ENCODE results near the gene CSAG2. TPM values are rescaled to one million over a fixed set of nuclear protein-coding genes. Genes with fewer than 3 reads are reported as not detected.
"Not testable (repeated sequence)": the region's sequence is repeated elsewhere in the genome, so short reads cannot be mapped to it uniquely, and the experiment has no call there.

The CSAG2 gene, protein sequence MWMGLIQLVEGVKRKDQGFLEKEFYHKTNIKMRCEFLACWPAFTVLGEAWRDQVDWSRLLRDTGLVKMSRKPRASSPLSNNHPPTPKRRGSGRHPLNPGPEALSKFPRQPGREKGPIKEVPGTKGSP
- not detected for total RNA-seq
- polyA plus RNA-seq = not detected
- long read RNA-seq, donor 1 = 0 reads
- long read RNA-seq, donor 2 = 0 reads

DNA sequence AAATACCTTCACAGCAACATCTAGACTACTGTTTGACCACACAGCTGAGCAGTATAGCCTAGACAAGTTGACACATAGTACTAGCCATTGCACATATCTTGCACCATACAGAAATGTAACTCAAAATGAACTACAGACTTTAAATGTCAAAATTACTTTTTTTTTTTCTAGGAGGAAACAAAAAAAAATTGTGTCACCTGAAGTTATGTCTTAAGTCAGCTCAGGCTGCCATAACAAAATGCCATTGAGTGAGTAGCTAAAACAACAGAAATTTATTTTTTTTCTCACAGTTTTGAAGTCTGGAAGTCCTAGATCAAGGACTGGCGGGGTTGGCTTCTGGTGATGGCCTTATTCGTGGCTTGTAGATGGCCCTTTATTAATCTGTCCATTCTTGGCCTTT, at the start of gene CSAG2:
CSAG2 (minus strand) TSS at position 101 of the 400 bp plus-strand sequence. CDS start 161 bp downstream, outside the sequence.
- DNase-seq; H3K27ac ChIP-seq (ENCODE audit: low read depth in 1 of 2, low read length in 2 of 2); H3K9me3 ChIP-seq (ENCODE audit: control insufficient read depth, low read length); intact Hi-C loops (cut with DNase I); H3K4me3 ChIP-seq (ENCODE audit: low read length in 2 of 2); H3K27me3 ChIP-seq (ENCODE audit: control insufficient read depth in 1 of 2, insufficient read depth in 2 of 2, low read length in 1 of 2); H3K36me3 ChIP-seq (ENCODE audit: control insufficient read depth in 1 of 2, insufficient read depth in 2 of 2, low read length in 1 of 2); H3K4me1 ChIP-seq (ENCODE audit: control insufficient read depth in 1 of 2, insufficient read depth in 2 of 2, low read length in 2 of 2); ATAC-seq (ENCODE audit: low FRiP score): not testable (repeated sequence)
- WGBS, 2 donors = no CpG with 5 or more reads among the region's 2 CpGs

DNA sequence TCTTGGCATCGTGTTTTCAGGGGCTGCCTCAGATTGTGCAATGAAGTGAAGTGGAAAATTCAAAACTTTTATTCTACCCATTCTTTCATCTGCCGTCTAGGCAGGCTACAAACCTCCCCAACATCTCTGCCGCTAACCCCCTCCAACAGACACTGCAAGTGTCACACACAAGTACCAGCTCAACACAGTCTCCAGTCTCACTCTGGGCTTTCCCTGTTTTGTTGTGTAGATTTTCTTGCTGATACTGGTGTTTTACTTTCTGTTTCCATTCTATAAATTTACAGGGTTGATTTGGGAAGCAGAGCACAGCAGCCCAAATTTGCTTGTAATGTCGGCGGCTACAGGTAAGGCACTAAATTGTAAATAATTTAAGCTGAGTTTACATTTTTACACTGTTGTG, 45.8 kb upstream of the CSAG2 start:
- H3K9me3 ChIP-seq (ENCODE audit: control insufficient read depth, low read length); ATAC-seq (ENCODE audit: low FRiP score); H3K36me3 ChIP-seq (ENCODE audit: control insufficient read depth in 1 of 2, insufficient read depth in 2 of 2, low read length in 1 of 2); H3K27ac ChIP-seq (ENCODE audit: low read depth in 1 of 2, low read length in 2 of 2); H3K27me3 ChIP-seq (ENCODE audit: control insufficient read depth in 1 of 2, insufficient read depth in 2 of 2, low read length in 1 of 2); H3K4me3 ChIP-seq (ENCODE audit: low read length in 2 of 2); H3K4me1 ChIP-seq (ENCODE audit: control insufficient read depth in 1 of 2, insufficient read depth in 2 of 2, low read length in 2 of 2); intact Hi-C loops (cut with DNase I); DNase-seq: not testable (repeated sequence)
- WGBS, 2 donors = no CpG with 5 or more reads among the region's 5 CpGs

DNA sequence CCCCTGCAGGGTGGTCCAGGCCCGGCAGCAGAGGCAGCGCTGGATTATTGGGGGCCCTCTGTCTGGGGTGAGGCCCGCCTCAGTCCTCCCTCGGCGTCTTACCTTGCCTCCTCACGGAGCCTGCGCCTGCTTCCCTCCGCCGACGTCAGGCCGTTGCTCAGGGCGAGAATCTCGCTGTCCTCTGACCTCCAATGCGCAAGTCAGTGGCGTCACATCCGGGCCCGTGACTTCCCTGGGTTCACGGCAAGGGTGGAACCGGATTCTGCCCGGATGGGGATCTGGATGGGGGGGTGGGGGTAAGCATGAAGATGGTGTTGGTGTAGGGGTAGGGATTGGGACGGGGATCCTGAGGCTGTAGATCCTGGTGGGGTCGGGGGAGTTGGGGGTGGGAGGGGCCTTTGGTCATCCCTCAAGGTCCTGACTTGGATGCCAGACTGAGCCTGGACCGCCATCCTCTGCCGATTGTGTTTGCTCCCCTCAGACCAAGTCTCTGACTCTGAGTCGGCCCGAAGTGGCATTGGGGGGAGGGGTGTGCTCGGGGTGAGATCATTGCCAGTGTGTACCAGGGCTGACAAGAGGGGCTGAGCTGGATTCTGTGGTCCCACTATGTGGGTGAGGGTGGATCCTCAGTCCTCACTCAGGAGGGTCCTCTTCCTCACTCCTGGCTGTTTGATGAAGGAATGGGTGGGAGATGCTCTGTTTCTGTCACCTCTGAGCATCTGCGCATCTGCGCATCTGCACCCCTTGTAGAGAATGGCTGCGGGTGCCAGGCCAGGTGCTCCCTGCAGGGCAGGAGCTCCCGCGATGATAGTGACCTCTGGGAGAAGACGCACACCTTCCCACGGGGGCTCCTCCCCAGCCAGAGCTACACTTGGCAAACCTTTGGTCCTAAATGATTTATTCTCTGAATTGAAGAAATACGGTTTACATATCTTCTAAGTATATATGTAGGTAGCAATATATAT, 44.9 kb upstream of the CSAG2 start, which contains the start of gene MAGEA2:
MAGEA2 (minus strand) TSS at position 157 of the 965 bp plus-strand sequence. CDS start 2,479 bp downstream, outside the sequence.
- H3K27me3 ChIP-seq (ENCODE audit: control insufficient read depth in 1 of 2, insufficient read depth in 2 of 2, low read length in 1 of 2); H3K4me3 ChIP-seq (ENCODE audit: low read length in 2 of 2); ATAC-seq (ENCODE audit: low FRiP score); DNase-seq; H3K4me1 ChIP-seq (ENCODE audit: control insufficient read depth in 1 of 2, insufficient read depth in 2 of 2, low read length in 2 of 2); H3K9me3 ChIP-seq (ENCODE audit: control insufficient read depth, low read length); H3K27ac ChIP-seq (ENCODE audit: low read depth in 1 of 2, low read length in 2 of 2); intact Hi-C loops (cut with DNase I); H3K36me3 ChIP-seq (ENCODE audit: control insufficient read depth in 1 of 2, insufficient read depth in 2 of 2, low read length in 1 of 2): not testable (repeated sequence)
- no CpG with 5 or more reads among the region's 35 CpGs for WGBS, 2 donors

DNA sequence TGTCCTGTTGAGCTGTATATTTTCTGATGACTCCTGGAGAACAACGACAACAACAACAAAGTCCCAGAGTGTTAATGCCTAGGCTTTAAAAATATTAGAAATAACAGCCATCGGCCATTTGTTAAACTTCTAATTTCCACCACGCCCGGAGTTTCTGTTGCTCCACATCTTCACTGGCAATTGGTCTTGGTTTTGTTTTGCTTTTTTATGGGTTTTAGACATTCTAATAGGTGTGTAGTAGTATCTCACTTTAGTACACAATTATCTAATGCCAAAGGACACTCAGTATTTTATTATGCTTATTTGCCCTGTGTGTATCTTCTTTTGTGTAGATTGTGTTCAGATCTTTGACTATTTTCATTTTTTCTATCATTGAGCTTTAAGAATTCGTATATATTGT, 29.5 kb upstream of the CSAG2 start:
- Histone ChIP-seq H3K4me1 (ENCODE audit: control insufficient read depth in 1 of 2, insufficient read depth in 2 of 2, low read length in 2 of 2) (no peaks in the 10 kb centered on the region), H3K27ac (ENCODE audit: low read depth in 1 of 2, low read length in 2 of 2) (no peak overlapping the region), H3K9me3 (ENCODE audit: control insufficient read depth, low read length) (no peaks in the 10 kb centered on the region), H3K4me3 (ENCODE audit: low read length in 2 of 2) (no peak overlapping the region), H3K36me3 (ENCODE audit: control insufficient read depth in 1 of 2, insufficient read depth in 2 of 2, low read length in 1 of 2) (no peaks in the 10 kb centered on the region), H3K27me3 (ENCODE audit: control insufficient read depth in 1 of 2, insufficient read depth in 2 of 2, low read length in 1 of 2) (no peaks in the 10 kb centered on the region)
- ATAC-seq (ENCODE audit: low FRiP score) (no peak), DNase-seq (no peak)
- WGBS, 2 donors = 78 to 86% methylated on average over 5 of the region's 5 CpGs
- intact Hi-C loops (cut with DNase I) = no loop called here

DNA sequence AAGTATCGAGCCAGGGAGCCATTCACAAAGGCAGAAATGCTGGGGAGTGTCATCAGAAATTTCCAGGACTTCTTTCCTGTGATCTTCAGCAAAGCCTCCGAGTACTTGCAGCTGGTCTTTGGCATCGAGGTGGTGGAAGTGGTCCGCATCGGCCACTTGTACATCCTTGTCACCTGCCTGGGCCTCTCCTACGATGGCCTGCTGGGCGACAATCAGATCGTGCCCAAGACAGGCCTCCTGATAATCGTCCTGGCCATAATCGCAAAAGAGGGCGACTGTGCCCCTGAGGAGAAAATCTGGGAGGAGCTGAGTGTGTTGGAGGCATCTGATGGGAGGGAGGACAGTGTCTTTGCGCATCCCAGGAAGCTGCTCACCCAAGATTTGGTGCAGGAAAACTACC, 27.5 kb upstream of the CSAG2 start:
- H3K36me3 ChIP-seq (ENCODE audit: control insufficient read depth in 1 of 2, insufficient read depth in 2 of 2, low read length in 1 of 2); H3K27ac ChIP-seq (ENCODE audit: low read depth in 1 of 2, low read length in 2 of 2); H3K27me3 ChIP-seq (ENCODE audit: control insufficient read depth in 1 of 2, insufficient read depth in 2 of 2, low read length in 1 of 2); intact Hi-C loops (cut with DNase I); DNase-seq; H3K4me3 ChIP-seq (ENCODE audit: low read length in 2 of 2); H3K4me1 ChIP-seq (ENCODE audit: control insufficient read depth in 1 of 2, insufficient read depth in 2 of 2, low read length in 2 of 2); ATAC-seq (ENCODE audit: low FRiP score); H3K9me3 ChIP-seq (ENCODE audit: control insufficient read depth, low read length): not testable (repeated sequence)
- WGBS, 2 donors = 80 to 89% methylated on average over 12 of the region's 12 CpGs

DNA sequence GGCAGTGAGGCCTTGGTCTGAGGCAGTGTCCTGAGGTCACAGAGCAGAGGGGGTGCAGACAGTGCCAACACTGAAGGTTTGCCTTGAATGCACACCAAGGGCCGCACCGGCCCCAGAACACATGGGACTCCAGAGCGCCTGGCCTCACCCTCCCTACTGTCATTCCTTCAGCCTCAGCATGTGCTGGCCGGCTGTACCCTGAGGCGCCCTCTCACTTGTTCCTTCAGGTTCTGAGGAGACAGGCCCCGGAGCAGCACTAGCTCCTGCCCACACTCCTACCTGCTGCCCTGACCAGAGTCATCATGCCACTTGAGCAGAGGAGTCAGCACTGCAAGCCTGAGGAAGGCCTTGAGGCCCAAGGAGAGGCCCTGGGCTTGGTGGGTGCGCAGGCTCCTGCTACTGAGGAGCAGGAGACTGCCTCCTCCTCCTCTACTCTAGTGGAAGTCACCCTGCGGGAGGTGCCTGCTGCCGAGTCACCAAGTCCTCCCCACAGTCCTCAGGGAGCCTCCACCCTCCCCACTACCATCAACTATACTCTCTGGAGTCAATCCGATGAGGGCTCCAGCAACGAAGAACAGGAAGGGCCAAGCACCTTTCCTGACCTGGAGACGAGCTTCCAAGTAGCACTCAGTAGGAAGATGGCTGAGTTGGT, 26.9 kb upstream of the CSAG2 start:
- H3K4me3 ChIP-seq (ENCODE audit: low read length in 2 of 2) = no peak overlapping the region
- no peaks in the 10 kb centered on the region for H3K9me3 ChIP-seq (ENCODE audit: control insufficient read depth, low read length)
- ATAC-seq (ENCODE audit: low FRiP score) = no peak

DNA sequence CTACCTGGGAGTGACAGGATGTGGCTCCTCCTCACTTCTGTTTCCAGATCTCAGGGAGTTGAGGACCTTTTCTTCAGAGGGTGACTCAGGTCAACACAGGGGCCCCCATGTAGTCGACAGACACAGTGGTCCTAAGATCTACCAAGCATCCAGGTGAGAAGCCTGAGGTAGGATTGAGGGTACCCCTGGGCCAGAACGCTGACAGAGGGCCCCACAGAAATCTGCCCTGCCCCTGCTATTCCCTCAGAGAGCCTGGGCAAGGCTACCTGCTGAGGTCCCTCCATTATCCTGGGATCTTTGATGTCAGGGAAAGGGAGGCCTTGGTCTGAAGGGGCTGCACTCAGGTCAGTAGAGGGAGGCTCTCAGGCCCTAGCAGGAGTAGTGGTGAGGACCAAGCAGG, 26.0 kb upstream of the CSAG2 start:
- ATAC-seq (ENCODE audit: low FRiP score) (no peak), DNase-seq (no peak)
- H3K27ac ChIP-seq (ENCODE audit: low read depth in 1 of 2, low read length in 2 of 2) = no peak overlapping the region
- intact Hi-C loops (cut with DNase I) = no loop called here
- no peaks in the 10 kb centered on the region for H3K27me3 ChIP-seq (ENCODE audit: control insufficient read depth in 1 of 2, insufficient read depth in 2 of 2, low read length in 1 of 2)
- no peaks in the 10 kb centered on the region for H3K4me1 ChIP-seq (ENCODE audit: control insufficient read depth in 1 of 2, insufficient read depth in 2 of 2, low read length in 2 of 2)
- no peaks in the 10 kb centered on the region for H3K9me3 ChIP-seq (ENCODE audit: control insufficient read depth, low read length)
- H3K36me3 ChIP-seq (ENCODE audit: control insufficient read depth in 1 of 2, insufficient read depth in 2 of 2, low read length in 1 of 2) = no peaks in the 10 kb centered on the region
- 45 to 70% methylated on average over 2 of the region's 2 CpGs for WGBS, 2 donors
- H3K4me3 ChIP-seq (ENCODE audit: low read length in 2 of 2) = no peak overlapping the region

More for the DNA sequence above, 26.9 kb upstream of the CSAG2 start:
- 81 to 91% methylated on average over 9 to 12 of the region's 12 CpGs for WGBS, 2 donors
- no peaks in the 10 kb centered on the region for H3K27me3 ChIP-seq (ENCODE audit: control insufficient read depth in 1 of 2, insufficient read depth in 2 of 2, low read length in 1 of 2)
- no peak overlapping the region for H3K27ac ChIP-seq (ENCODE audit: low read depth in 1 of 2, low read length in 2 of 2)
- no peaks in the 10 kb centered on the region for H3K4me1 ChIP-seq (ENCODE audit: control insufficient read depth in 1 of 2, insufficient read depth in 2 of 2, low read length in 2 of 2)
- DNase-seq = peak in 1 of 2 donors; percentile 53
- no peaks in the 10 kb centered on the region for H3K36me3 ChIP-seq (ENCODE audit: control insufficient read depth in 1 of 2, insufficient read depth in 2 of 2, low read length in 1 of 2)
- intact Hi-C loops (cut with DNase I) = no loop called here

DNA sequence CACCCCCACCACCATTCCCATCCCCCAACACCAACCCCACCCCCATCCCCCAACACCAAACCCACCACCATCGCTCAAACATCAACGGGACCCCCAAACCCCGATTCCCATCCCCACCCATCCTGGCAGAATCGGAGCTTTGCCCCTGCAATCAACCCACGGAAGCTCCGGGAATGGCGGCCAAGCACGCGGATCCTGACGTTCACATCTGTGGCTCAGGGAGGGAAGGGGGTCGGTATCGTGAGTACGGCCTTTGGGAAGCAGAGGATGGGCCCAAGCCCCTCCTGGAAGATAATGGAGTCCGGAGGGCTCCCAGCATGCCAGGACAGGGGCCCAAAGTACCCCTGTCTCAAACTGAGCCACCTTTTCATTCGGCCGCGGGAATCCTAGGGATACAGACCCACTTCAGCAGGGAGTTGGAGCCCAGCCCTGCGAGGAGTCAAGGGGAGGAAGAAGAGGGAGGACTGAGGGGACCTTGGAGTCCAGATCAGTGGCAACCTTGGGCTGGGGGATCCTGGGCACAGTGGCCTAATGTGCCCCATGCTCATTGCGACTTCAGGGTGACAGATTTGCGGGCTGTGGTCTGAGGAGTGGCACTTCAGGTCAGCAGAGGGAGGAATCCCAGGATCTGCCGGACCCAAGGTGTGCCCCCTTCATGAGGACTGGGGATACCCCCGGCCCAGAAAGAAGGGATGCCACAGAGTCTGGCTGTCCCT, 25.2 kb upstream of the CSAG2 start:
- ATAC-seq (ENCODE audit: low FRiP score); H3K36me3 ChIP-seq (ENCODE audit: control insufficient read depth in 1 of 2, insufficient read depth in 2 of 2, low read length in 1 of 2); H3K27me3 ChIP-seq (ENCODE audit: control insufficient read depth in 1 of 2, insufficient read depth in 2 of 2, low read length in 1 of 2); H3K4me1 ChIP-seq (ENCODE audit: control insufficient read depth in 1 of 2, insufficient read depth in 2 of 2, low read length in 2 of 2); intact Hi-C loops (cut with DNase I); H3K9me3 ChIP-seq (ENCODE audit: control insufficient read depth, low read length); H3K4me3 ChIP-seq (ENCODE audit: low read length in 2 of 2); H3K27ac ChIP-seq (ENCODE audit: low read depth in 1 of 2, low read length in 2 of 2): not testable (repeated sequence)
- 90 to 95% methylated on average over 22 of the region's 22 CpGs for WGBS, 2 donors
- DNase-seq = peak in 1 of 2 donors; percentile 52
